ENCODE results near the gene GPR132. TPM values are rescaled to one million over a fixed set of nuclear protein-coding genes. Genes with fewer than 3 reads are reported as not detected.

Gene GPR132
- total RNA-seq, 6 experiments from 2014 or later: 0.05 to 0.14 TPM; not detected in 4

DNA sequence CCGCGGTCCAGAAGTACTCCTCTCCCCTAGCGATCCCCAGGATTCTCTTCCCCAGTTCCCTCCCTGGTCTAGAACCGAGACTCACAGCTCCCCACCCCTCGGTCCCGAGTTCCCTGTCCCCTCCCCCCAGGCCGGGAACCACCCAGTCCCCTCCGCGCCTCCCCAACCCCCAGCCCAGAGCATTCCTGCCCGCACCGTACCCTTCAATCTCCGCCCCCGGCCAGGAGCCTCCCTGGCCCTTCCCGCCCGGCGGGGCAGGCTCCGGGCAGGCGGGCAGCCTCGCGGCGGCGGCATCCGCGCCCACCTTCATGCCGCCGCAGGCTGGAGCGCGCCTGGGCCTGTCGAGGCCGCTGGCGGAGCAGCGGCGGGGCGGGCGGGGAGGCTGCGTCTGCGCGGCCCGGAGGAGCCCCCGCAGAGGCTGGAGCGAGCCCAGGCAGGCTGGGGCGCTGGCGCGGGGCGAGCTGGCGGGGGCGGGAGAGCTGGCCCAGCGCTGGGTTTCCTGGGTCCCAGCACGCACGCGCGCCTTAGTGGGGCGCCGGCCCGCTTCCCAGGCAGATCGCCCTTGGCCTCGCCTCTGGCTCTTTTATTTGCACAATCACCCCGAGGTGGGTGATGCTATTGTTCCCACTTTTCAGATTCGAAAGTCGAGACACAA is 22.2 kb upstream of the GPR132 start:
- H3K27ac Mint-ChIP-seq: peak overlapping the region; percentile 94
- H3K9me3 Mint-ChIP-seq: no peaks in the 10 kb centered on the region
- peaks cover 30% of the 10 kb centered on the region for H3K4me1 Mint-ChIP-seq (ENCODE audit: low read depth)
- peaks cover 7% of the 10 kb centered on the region; the same call in 1 of the 2 replicates for H3K27me3 Mint-ChIP-seq (ENCODE audit: insufficient read depth)
- DNase-seq: peak; percentile 74
- H3K36me3 Mint-ChIP-seq (ENCODE audit: low read depth): peaks cover 5% of the 10 kb centered on the region; the same call in 1 of the 2 replicates
- TF ChIP-seq, protein P1, sequence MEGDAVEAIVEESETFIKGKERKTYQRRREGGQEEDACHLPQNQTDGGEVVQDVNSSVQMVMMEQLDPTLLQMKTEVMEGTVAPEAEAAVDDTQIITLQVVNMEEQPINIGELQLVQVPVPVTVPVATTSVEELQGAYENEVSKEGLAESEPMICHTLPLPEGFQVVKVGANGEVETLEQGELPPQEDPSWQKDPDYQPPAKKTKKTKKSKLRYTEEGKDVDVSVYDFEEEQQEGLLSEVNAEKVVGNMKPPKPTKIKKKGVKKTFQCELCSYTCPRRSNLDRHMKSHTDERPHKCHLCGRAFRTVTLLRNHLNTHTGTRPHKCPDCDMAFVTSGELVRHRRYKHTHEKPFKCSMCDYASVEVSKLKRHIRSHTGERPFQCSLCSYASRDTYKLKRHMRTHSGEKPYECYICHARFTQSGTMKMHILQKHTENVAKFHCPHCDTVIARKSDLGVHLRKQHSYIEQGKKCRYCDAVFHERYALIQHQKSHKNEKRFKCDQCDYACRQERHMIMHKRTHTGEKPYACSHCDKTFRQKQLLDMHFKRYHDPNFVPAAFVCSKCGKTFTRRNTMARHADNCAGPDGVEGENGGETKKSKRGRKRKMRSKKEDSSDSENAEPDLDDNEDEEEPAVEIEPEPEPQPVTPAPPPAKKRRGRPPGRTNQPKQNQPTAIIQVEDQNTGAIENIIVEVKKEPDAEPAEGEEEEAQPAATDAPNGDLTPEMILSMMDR (IDR thresholded peaks at IDR 0.05): no peak
- H3K4me3 Mint-ChIP-seq: peak overlapping the region; percentile 87

DNA sequence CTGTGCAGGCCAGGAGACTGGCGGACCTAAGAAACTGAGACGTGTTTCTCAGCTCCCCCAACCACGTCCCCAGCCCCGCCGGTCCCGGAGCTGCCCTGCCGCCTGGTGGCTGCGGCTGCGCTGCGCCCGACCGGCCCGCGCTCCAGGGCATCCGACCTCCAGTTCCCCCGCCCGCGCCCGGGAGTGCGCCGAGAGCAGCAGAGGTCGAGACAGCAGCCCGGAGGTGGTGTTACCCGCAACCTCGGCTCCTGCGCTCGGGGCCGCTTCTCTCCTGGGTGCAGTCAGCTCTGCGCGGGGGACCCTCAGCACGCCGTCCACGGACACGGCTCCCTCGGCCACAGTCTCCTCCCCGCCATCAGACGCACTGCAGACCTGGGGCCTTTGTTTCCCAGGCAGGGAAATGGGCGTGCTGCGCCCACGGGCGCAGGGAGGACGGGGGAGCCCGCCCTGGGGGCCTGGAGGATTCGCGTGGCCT is 21.6 kb upstream of the GPR132 start:
- TF ChIP-seq, protein P1 (IDR thresholded peaks at IDR 0.05): peak; percentile 91
- peak; percentile 77 for DNase-seq
- Mint-ChIP-seq H3K36me3 (ENCODE audit: low read depth) (peaks cover 5% of the 10 kb centered on the region; the same call in 1 of the 2 replicates), H3K9me3 (no peaks in the 10 kb centered on the region), H3K4me1 (ENCODE audit: low read depth) (peaks cover 24% of the 10 kb centered on the region), H3K27ac (peak overlapping the region; percentile 78), H3K4me3 (peak overlapping the region; percentile 87), H3K27me3 (ENCODE audit: insufficient read depth) (peaks cover 7% of the 10 kb centered on the region; the same call in 1 of the 2 replicates)

DNA sequence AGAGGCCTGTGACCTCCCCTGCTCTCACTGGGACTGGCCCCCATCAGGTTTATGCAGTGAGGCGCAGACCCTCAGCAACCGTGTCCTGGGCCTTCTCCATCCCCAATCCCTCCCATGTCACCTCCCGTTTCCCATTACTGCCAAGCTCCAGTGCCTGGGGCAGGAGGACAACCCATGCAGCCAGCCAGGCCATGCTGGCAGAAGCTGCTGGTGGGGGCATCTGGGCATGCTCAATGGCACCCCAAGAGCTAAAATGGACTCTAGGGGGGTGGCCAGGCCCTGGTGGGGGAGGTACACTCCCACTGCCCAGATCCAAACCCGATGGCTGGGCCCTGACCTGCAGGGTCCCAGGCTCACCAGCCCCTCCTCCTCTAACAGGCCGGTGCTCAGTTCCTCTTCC is 20.5 kb upstream of the GPR132 start:
- Mint-ChIP-seq H3K4me3 (peak overlapping the region; percentile 87; the same call in 1 of the 2 replicates), H3K27ac (no peak overlapping the region), H3K9me3 (no peaks in the 10 kb centered on the region; the same call in 1 of the 2 replicates), H3K36me3 (ENCODE audit: low read depth) (peaks cover 5% of the 10 kb centered on the region; the same call in 1 of the 2 replicates), H3K4me1 (ENCODE audit: low read depth) (peaks cover 19% of the 10 kb centered on the region), H3K27me3 (ENCODE audit: insufficient read depth) (peaks cover 7% of the 10 kb centered on the region; the same call in 1 of the 2 replicates)
- DNase-seq: no peak
- TF ChIP-seq, protein P1 (IDR thresholded peaks at IDR 0.05): no peak

DNA sequence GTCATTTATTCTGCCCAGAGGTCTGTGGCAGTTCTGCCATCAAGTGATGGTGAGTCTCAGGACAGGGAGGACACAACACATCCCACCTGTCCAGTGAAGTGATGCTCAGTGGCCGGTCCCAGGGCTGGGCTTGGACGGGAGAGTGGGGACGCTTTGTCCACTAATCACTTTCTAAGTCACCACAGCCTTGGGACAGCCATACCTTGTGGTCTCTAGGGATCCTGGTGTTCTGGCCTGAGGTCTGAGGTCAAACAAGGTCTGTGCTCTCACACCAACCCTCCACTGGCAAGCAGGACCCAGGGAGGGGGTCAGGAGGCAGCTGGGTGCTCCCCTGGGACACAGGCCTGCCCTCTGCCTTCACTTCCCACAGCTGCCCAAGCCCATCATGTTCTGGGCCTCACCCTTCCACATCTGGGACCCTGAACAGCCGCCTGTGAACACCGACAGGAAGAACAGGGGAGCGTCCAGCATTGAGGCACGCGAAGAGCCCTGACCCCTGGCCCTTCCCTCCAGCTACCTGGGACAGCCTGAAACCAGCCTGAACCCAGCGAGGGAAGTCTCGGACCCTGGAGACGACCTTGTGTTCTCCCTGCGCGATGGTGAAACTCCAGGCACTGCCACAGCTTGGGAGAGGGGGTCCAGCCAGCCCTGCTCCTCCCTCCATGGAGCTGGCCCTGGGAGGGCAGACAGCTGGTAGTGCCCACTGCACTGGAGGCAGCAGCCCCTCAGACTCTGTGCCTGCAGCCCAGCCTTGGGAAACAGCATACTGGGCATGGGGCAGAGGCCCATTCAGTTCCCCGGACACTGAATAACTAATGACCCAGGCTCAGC is 19.7 kb upstream of the GPR132 start:
- no peaks in the 10 kb centered on the region; the same call in 1 of the 2 replicates for H3K9me3 Mint-ChIP-seq
- no peak overlapping the region for H3K27ac Mint-ChIP-seq
- H3K4me1 Mint-ChIP-seq (ENCODE audit: low read depth): peaks cover 14% of the 10 kb centered on the region
- peak overlapping the region; percentile 32; the same call in 1 of the 2 replicates for H3K4me3 Mint-ChIP-seq
- TF ChIP-seq, protein P1 (IDR thresholded peaks at IDR 0.05): no peak
- H3K36me3 Mint-ChIP-seq (ENCODE audit: low read depth): peaks cover 5% of the 10 kb centered on the region; the same call in 1 of the 2 replicates
- H3K27me3 Mint-ChIP-seq (ENCODE audit: insufficient read depth): peaks cover 11% of the 10 kb centered on the region; the same call in 1 of the 2 replicates
- DNase-seq: no peak

DNA sequence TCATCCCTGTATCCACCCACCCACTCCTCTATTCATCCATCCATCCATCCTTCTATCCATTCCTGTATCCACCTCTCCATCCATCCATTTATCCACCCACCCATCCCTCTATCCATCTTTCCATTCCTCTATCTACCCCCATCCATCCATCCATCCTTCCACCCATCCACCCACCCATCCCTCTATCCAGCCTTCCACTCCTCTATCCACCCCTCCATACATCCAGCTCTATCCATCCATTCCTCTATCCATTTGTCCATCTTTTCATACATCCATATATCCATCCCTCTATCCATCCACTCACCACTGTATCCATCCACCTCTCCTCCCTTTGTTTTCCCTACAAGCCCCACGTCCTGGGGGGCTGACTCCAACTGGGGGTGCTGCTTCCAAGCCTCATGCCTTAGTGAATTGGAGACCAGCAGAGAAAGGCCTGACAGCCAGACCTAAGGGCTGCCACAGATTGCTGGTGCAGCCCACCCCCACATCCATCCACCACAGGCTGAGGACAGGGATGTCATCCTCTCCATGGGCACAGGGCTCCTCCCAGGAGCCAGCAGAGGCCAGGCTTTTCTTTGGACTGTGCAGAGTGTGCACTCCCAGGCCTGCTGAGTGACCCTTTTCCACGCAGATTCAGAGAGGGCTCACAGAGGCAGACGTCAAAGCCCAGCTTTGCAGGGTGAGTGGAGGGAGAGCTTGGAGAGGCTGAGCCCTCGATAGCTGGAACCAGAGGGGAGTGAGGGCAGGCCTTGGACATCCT is 18.9 kb upstream of the GPR132 start:
- Mint-ChIP-seq H3K9me3 (no peaks in the 10 kb centered on the region; the same call in 1 of the 2 replicates), H3K27me3 (ENCODE audit: insufficient read depth) (peaks cover 11% of the 10 kb centered on the region; the same call in 1 of the 2 replicates), H3K4me1 (ENCODE audit: low read depth) (peaks cover 13% of the 10 kb centered on the region), H3K36me3 (ENCODE audit: low read depth) (peaks cover 5% of the 10 kb centered on the region; the same call in 1 of the 2 replicates), H3K4me3 (peak overlapping the region; percentile 55; the same call in 1 of the 2 replicates), H3K27ac (no peak overlapping the region)
- TF ChIP-seq, protein P1 (IDR thresholded peaks at IDR 0.05): no peak
- no peak for DNase-seq

Measured in HFFc6 (cell line).